Measurements from ENCODE around the gene NFIC.

DNA sequence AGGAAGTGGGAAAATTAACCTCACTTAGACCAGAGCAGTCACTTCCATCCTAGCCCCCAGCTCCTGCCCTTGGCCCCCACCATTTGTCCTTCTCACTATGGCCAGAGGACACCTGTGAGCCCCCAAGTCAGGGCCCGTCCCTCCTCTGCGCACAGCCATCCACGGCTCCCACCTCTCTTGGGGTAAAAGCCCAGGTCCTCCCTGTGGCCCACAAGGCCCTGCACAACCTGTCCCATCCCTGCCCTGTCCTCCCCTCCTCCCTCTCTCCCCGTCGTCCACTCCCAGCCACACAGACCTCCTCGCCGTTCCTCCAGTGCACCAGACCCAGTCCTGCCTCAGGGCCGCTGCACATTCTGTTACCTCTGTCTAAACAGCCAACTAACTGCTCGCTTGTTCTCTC lies 60.0 kb downstream of the NFIC start:
- no peak for TF ChIP-seq CTCF (IDR thresholded peaks at IDR 0.05)
- TF ChIP-seq POLR2A (IDR thresholded peaks at IDR 0.05): no peak

All from right lobe of liver (tissue), 4 donors.